Skeletal muscle tissue (tissue), 4 donors: Measurements from ENCODE around the gene ITIH4. TPM values are rescaled to one million over a fixed set of nuclear protein-coding genes. Genes with fewer than 3 reads are reported as not detected.

Source experiments
- H3K27ac ChIP-seq: one replicate; pipeline ENCODE4 v1.7.0; 2013; ENCODE audit warnings: mild to moderate bottlenecking, low read depth, low read length, inconsistent platforms
- H3K27me3 ChIP-seq, 3 donors: one replicate each; pipeline ENCODE4 v1.7.0; 2013; ENCODE audit warnings: low read length in 3 of 3; ENCODE audit not compliant: control insufficient read depth in 3 of 3, insufficient read depth in 3 of 3
- H3K36me3 ChIP-seq, 3 donors: one replicate each; pipeline ENCODE4 v1.7.0; 2013; ENCODE audit warnings: low read length in 3 of 3; ENCODE audit not compliant: control insufficient read depth in 3 of 3, insufficient read depth in 3 of 3
- H3K4me1 ChIP-seq, 3 donors: one replicate each; pipeline ENCODE4 v1.7.0; 2013; ENCODE audit warnings: low read length in 3 of 3, mild to moderate bottlenecking in 3 of 3; ENCODE audit not compliant: control insufficient read depth in 3 of 3, insufficient read depth in 3 of 3
- H3K4me3 ChIP-seq, 3 donors: one replicate each; pipeline ENCODE4 v1.7.0; 2013; ENCODE audit warnings: low read length in 3 of 3
- H3K9ac ChIP-seq, 3 donors: one replicate each; pipeline ENCODE4 v1.7.0; 2013; ENCODE audit warnings: low read length in 3 of 3, mild to moderate bottlenecking in 3 of 3, moderate library complexity in 2 of 3, low read depth in 1 of 3
- H3K9me3 ChIP-seq, 3 donors: one replicate each; pipeline ENCODE4 v1.7.0; 2013; ENCODE audit warnings: low read length in 3 of 3; ENCODE audit not compliant: control insufficient read depth in 3 of 3
- total RNA-seq: library from RNA; depleted of rRNA; stranded (reverse); fragments of >200 nt; gene quantifications from one replicate; pipeline ENCODE4 v1.2.3, GENCODE V29; 2014
- donor health status: Osteomylitis.

The ITIH4 gene
- total RNA-seq, 1 donor from 2014 or later, result 4.2 TPM

- Histone ChIP-seq H3K36me3 (no peaks in the 10 kb centered on the region), H3K9ac (no peak overlapping the region), H3K4me1 (peaks cover 0 to 5% (median 0%) of the 10 kb centered on the region in 3 donors), H3K27ac (no peak overlapping the region), H3K4me3 (no peak overlapping the region), H3K9me3 (no peaks in the 10 kb centered on the region), H3K27me3 (peaks cover 0 to 9% (median 5%) of the 10 kb centered on the region in 3 donors)
These were observed 34.1 kb downstream of the ITIH4 start for GRCh38 chr3:52796411-52796810.

DNA sequence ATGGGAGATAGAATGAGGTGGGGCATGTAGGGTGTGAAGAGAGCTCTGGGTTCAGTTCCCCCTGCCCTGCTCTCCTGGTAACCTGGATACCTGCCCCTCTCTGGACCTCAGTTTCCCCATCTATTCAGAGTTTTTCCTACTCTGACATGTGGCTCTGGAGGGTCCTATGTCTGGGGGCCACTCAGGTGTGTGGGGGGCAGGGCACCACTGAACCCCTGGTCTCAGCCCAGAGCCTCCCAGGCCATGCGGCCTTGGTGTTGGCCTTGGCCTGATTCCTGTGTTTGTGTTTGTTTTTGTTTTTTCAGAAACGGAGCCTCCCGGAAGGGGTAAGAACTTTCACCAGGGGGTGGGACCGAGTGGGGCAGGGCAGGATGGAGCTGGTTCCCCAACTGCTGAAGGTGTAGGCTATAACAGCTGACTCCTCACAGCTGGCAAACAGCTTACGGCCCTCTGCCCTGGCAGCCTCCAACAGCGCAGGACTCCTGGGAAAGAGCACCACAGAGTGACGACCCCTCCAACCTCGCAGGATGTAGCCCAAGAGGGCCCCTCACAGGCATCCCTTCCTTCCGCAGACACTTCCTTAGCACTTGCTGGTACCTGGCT, 35.1 kb downstream of the ITIH4 start:
- Histone ChIP-seq H3K4me1 (peaks cover 0 to 5% (median 0%) of the 10 kb centered on the region in 3 donors), H3K9ac (no peak overlapping the region), H3K27ac (no peak overlapping the region), H3K36me3 (no peaks in the 10 kb centered on the region), H3K4me3 (no peak overlapping the region), H3K27me3 (peaks cover 0 to 12% (median 5%) of the 10 kb centered on the region in 3 donors), H3K9me3 (no peaks in the 10 kb centered on the region)

DNA sequence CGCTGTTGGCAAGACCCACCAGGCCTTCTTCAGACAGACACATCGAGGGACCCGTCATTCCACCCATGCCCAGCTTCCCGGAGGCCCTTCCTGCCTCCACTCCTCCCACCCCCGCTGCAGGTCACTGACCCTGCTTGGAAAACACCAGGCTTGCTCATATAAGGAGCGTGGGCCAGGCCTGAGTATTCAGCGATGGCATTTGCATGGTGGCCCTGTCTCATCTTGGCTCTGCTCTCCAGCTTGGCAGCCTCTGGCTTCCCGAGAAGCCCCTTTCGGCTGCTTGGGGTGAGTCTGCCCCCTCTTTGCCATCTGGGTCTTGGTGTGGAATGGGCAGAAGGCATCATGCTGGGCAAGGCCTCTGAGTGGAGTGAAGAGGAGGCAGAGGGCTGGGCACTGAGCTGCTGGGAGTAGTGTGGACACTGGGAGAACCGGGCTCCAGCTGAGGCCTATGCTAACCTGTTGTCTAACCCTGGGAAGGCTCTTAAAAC, 35.8 kb downstream of the ITIH4 start, which contains the start of gene ITIH3:
Gene ITIH3 (plus strand): TSS at position 185 of the 488 bp plus-strand sequence. CDS start 8 bp downstream, at position 193.
- Histone ChIP-seq H3K9ac (no peak within 1 kb of the TSS), H3K27me3 (peaks cover 0 to 15% (median 5%) of the 10 kb centered on the region in 3 donors), H3K27ac (no peak within 1 kb of the TSS), H3K36me3 (no peaks in the 10 kb centered on the region), H3K4me1 (peaks cover 0 to 5% (median 0%) of the 10 kb centered on the region in 3 donors), H3K4me3 (no peak within 1 kb of the TSS), H3K9me3 (no peaks in the 10 kb centered on the region)

GRCh38 chr3:52793702-52794611, 36.5 kb downstream of the ITIH4 start:
- H3K9ac ChIP-seq, result peak overlapping the region in 1 of 3 donors; percentile 3
- peaks cover 0 to 15% (median 5%) of the 10 kb centered on the region in 3 donors for H3K27me3 ChIP-seq
- no peak overlapping the region for H3K4me3 ChIP-seq
- H3K9me3 ChIP-seq, result no peaks in the 10 kb centered on the region
- peaks cover 0 to 5% (median 0%) of the 10 kb centered on the region in 3 donors for H3K4me1 ChIP-seq
- no peak overlapping the region for H3K27ac ChIP-seq
- no peaks in the 10 kb centered on the region for H3K36me3 ChIP-seq

- Histone ChIP-seq H3K27me3 (peaks cover 0 to 15% (median 5%) of the 10 kb centered on the region in 3 donors), H3K4me3 (no peak overlapping the region), H3K9me3 (no peaks in the 10 kb centered on the region), H3K36me3 (no peaks in the 10 kb centered on the region), H3K4me1 (peaks cover 0 to 5% (median 0%) of the 10 kb centered on the region in 3 donors), H3K9ac (peak overlapping the region in 1 of 3 donors; percentile 25), H3K27ac (no peak overlapping the region)
These were observed 37.3 kb downstream of the ITIH4 start for GRCh38 chr3:52792961-52793695.

- H3K4me1 ChIP-seq, result peaks cover 0 to 9% (median 0%) of the 10 kb centered on the region in 3 donors
- H3K9ac ChIP-seq, result no peak overlapping the region
- H3K27ac ChIP-seq, result no peak overlapping the region
- H3K27me3 ChIP-seq, result peaks cover 0 to 15% (median 5%) of the 10 kb centered on the region in 3 donors
- no peaks in the 10 kb centered on the region for H3K9me3 ChIP-seq
- H3K4me3 ChIP-seq, result no peak overlapping the region
- no peaks in the 10 kb centered on the region for H3K36me3 ChIP-seq
These were observed 38.1 kb downstream of the ITIH4 start for GRCh38 chr3:52792413-52792812.

- peaks cover 0 to 15% (median 5%) of the 10 kb centered on the region in 3 donors for H3K27me3 ChIP-seq
- H3K9ac ChIP-seq, result no peak overlapping the region
- no peaks in the 10 kb centered on the region for H3K36me3 ChIP-seq
- H3K27ac ChIP-seq, result no peak overlapping the region
- no peaks in the 10 kb centered on the region for H3K9me3 ChIP-seq
- H3K4me3 ChIP-seq, result no peak overlapping the region
- H3K4me1 ChIP-seq, result peaks cover 0 to 9% (median 0%) of the 10 kb centered on the region in 3 donors
These were observed 38.5 kb downstream of the ITIH4 start for GRCh38 chr3:52791928-52792327.

DNA sequence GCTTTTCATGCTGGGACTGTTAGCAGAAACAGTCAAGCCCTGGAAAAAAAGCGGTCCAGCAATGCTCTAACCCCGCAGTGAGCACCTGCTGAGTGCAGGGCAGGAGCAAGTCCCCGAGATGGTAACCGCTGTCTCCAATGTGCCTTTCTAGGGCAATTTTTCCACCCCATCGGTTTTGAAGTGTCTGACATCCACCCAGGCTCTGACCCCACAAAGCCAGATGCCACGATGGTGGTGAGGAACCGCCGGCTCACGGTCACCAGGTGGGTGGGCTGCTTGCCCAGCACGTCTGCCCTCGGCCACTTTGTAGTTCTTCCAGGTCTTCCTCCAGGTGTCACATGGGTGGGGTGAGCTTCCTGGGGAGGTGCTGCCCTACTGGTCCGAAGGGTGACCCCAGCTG, 39.1 kb downstream of the ITIH4 start:
- Histone ChIP-seq H3K36me3 (no peaks in the 10 kb centered on the region), H3K27ac (no peak overlapping the region), H3K9me3 (no peaks in the 10 kb centered on the region), H3K4me3 (no peak overlapping the region), H3K4me1 (peaks cover 0 to 9% (median 0%) of the 10 kb centered on the region in 3 donors), H3K9ac (no peak overlapping the region), H3K27me3 (peaks cover 0 to 15% (median 5%) of the 10 kb centered on the region in 3 donors)

DNA sequence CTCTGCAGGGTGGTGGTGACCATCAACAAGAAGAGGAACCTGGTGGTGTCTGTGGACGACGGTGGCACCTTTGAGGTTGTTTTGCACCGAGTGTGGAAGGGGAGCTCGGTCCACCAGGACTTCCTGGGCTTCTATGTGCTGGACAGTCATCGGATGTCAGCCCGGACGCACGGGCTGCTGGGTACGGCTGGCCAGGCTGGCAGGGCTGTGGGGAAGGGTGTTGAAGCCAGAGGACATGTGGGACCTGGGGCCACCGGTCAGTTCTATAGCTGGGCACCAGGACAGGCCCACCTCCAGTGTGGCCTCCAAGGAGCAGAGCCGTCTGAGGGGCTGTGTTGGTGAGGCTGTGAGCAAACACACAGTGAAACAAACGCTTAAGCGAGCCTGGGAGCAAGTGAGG, 39.7 kb downstream of the ITIH4 start:
- Histone ChIP-seq H3K27me3 (peaks cover 0 to 15% (median 5%) of the 10 kb centered on the region in 3 donors), H3K4me3 (no peak overlapping the region), H3K4me1 (peaks cover 0 to 9% (median 0%) of the 10 kb centered on the region in 3 donors), H3K36me3 (no peaks in the 10 kb centered on the region), H3K9me3 (no peaks in the 10 kb centered on the region), H3K27ac (no peak overlapping the region), H3K9ac (no peak overlapping the region)
